NT2/D1 (cell line): ENCODE measurements around the gene RBMX.

ENCODE experiments used
- YY1 ChIP-seq: IDR thresholded peaks from 2 replicates; pipeline ENCODE4 v1.6.1; 2011; ENCODE audit not compliant: insufficient read length, insufficient read depth
- ZNF274 ChIP-seq: IDR thresholded peaks from 2 replicates; pipeline ENCODE4 v1.6.1; 2011; ENCODE audit warnings: mild to moderate bottlenecking, low read depth, low read length

GRCh38 chrX:136865270-136866158 is 15.0 kb downstream of the RBMX start:
- TF ChIP-seq YY1, result no peak
- TF ChIP-seq ZNF274, result no peak
